ENCODE data around the gene KRT37. TPM values are rescaled to one million over a fixed set of nuclear protein-coding genes. Genes with fewer than 3 reads are reported as not detected.
A peak's percentile ranks its signal among the peaks of the same experiment; 100 is the strongest.

Gene KRT37
- total RNA-seq, 1 donor from 2014 or later = not detected

DNA sequence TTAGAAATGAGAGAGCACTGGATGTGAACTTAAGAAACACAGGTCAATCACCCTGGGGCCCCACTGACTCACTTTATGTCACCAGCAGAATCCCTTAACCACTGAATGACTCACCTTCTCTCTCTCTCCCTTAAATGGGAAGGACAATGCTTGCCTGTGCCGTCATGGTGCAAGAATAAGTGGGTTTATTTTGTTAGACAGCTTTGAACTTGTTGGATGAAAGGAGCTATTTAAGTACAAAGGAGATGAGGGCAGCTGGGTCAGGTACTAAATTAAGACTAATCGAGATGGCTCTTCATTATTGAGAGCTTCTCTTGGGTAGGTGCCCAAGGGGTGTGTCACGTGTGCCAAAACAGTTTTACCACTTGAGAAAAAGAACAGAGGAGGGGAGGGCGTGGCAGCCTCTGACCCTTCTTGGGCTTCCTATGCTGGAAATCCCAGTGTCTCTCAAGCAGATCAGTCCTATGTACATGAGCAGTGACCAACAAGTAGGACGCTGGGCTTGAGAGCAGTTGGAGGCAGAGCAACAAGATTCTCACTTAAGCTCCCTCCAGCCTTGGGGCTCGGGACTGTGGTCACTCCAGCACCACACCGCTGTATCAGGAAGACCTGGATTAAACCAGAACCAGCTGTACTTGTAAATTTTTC lies 20.2 kb downstream of the KRT37 start:
- H3K4me3 ChIP-seq = no peak overlapping the region
- H3K4me1 ChIP-seq = peaks cover 37% of the 10 kb centered on the region
- peak in 1 of 2 donors; percentile 80 for TF ChIP-seq POLR2AphosphoS5 (IDR thresholded peaks at IDR 0.05; ENCODE audit: insufficient read depth in 1 of 2, low read depth in 1 of 2)
- TF ChIP-seq, protein P1, sequence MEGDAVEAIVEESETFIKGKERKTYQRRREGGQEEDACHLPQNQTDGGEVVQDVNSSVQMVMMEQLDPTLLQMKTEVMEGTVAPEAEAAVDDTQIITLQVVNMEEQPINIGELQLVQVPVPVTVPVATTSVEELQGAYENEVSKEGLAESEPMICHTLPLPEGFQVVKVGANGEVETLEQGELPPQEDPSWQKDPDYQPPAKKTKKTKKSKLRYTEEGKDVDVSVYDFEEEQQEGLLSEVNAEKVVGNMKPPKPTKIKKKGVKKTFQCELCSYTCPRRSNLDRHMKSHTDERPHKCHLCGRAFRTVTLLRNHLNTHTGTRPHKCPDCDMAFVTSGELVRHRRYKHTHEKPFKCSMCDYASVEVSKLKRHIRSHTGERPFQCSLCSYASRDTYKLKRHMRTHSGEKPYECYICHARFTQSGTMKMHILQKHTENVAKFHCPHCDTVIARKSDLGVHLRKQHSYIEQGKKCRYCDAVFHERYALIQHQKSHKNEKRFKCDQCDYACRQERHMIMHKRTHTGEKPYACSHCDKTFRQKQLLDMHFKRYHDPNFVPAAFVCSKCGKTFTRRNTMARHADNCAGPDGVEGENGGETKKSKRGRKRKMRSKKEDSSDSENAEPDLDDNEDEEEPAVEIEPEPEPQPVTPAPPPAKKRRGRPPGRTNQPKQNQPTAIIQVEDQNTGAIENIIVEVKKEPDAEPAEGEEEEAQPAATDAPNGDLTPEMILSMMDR (IDR thresholded peaks at IDR 0.05) = no peak
- peak overlapping the region; percentile 54 for H3K27ac ChIP-seq
- H3K36me3 ChIP-seq = no peaks in the 10 kb centered on the region
- H3K27me3 ChIP-seq = no peaks in the 10 kb centered on the region
- intact Hi-C loops (cut with DNase I) = no loop called here
- DNase-seq (ENCODE audit: extremely low spot score in 2 of 2) = no peak
- H3K9me3 ChIP-seq = no peaks in the 10 kb centered on the region

DNA sequence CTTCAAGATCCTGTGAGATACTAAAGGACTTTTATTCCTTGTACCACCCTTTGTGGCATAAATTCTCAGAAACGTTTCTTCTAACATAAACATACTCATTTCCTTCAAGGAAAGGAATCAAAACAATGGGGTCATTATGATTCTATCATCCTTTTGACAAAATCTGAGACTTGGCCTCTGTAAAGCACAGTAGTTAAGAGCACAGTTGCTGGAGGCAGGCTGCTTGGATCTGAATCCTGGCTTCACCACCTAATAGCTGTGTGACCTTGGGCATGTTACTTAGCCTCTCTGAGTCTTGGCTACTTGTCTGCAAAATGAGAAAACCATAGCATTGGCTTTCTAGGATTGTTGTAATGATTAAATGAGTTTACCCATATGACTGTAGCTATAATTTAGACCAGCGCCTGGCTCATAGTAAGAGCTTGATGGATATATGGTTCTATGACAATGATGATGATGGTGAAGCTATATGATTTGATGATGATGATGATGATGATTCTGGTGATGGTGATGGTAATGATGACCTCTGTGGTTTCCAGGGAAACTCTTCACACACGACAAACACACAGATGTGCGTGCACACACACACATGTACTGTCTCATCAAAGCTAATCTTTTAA lies 20.9 kb downstream of the KRT37 start:
- no peak for TF ChIP-seq POLR2A (IDR thresholded peaks at IDR 0.05)
- TF ChIP-seq, protein P1 (IDR thresholded peaks at IDR 0.05) = no peak
- TF ChIP-seq POLR2AphosphoS5 (IDR thresholded peaks at IDR 0.05; ENCODE audit: insufficient read depth in 1 of 2, low read depth in 1 of 2) = no peak
- H3K27ac ChIP-seq = peak overlapping the region; percentile 54
- H3K4me1 ChIP-seq = peaks cover 37% of the 10 kb centered on the region
- H3K36me3 ChIP-seq = no peaks in the 10 kb centered on the region
- no peak overlapping the region for H3K4me3 ChIP-seq
- intact Hi-C loops (cut with DNase I) = no loop called here
- DNase-seq (ENCODE audit: extremely low spot score in 2 of 2) = no peak
- no peaks in the 10 kb centered on the region for H3K9me3 ChIP-seq
- no peaks in the 10 kb centered on the region for H3K27me3 ChIP-seq

DNA sequence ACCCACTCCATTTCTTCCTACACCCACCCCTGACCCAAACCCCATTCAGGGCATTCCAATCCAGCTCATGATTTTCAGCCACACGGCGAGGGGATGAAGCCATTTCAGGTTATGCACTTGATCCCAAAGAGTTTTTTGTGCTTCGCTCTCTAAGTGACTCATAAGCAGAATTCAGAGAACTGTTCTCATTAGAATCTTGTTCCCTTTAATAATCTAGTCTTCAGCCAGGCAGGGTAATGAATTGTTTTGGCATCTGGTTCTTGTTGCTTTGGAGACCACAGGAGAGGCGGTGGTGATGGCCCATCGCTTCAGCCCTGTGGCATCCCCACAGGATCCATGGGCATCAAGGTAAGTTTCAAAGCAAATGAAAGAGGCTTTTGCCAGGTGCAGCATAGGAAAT lies 22.2 kb downstream of the KRT37 start:
- Histone ChIP-seq H3K27ac (no peak overlapping the region), H3K9me3 (no peaks in the 10 kb centered on the region), H3K4me3 (no peak overlapping the region), H3K36me3 (no peaks in the 10 kb centered on the region), H3K27me3 (no peaks in the 10 kb centered on the region), H3K4me1 (peaks cover 37% of the 10 kb centered on the region)
- TF ChIP-seq POLR2A (IDR thresholded peaks at IDR 0.05) = no peak
- TF ChIP-seq POLR2AphosphoS5 (IDR thresholded peaks at IDR 0.05; ENCODE audit: insufficient read depth in 1 of 2, low read depth in 1 of 2) = no peak
- TF ChIP-seq, protein P1 (IDR thresholded peaks at IDR 0.05) = no peak
- intact Hi-C loops (cut with DNase I) = no loop called here
- no peak for DNase-seq (ENCODE audit: extremely low spot score in 2 of 2)

DNA sequence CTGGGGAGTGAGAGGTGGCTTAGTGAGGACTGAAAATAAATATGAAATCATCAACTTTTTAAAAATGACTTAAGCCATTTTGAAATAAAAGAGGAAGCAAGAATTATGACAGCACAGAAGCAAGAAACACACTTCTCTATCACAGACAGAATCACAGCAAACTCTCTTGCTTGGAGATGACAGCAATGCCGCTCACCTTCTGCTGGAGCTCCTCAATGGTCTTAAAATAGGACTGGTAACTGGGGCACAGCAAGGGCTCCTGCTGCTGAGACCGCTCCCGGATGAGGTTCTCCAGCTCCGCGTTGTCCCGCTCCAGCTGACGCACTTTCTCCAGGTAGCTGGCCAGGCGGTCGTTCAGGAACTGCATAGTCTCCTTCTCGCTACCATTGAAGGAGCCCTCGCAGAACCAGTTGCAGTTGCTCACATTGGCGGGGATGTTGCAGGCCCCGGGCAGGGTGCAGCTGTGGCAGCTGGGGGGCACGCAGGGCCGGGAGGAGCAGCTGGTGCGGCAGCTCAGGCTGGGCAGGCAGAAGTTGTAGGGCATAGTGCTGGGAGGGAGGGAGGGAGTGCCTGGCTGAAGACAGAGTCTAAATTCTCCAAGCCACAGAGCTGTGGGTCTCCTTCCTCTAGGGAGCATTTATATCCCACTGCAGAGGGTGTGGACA lies 27.3 kb downstream of the KRT37 start, which contains the start of gene KRT31:
Gene KRT31 (minus strand): TSS at position 613 of the 665 bp plus-strand sequence. CDS start 69 bp downstream, at position 544.
- Histone ChIP-seq H3K36me3 (no peaks in the 10 kb centered on the region), H3K27me3 (no peaks in the 10 kb centered on the region), H3K9me3 (no peaks in the 10 kb centered on the region), H3K4me3 (no peak within 1 kb of the TSS), H3K27ac (no peak within 1 kb of the TSS), H3K4me1 (peaks cover 30% of the 10 kb centered on the region)
- no peak for DNase-seq (ENCODE audit: extremely low spot score in 2 of 2)
- TF ChIP-seq, protein P1 (IDR thresholded peaks at IDR 0.05) = no peak
- no peak for TF ChIP-seq POLR2A (IDR thresholded peaks at IDR 0.05)
- TF ChIP-seq POLR2AphosphoS5 (IDR thresholded peaks at IDR 0.05; ENCODE audit: insufficient read depth in 1 of 2, low read depth in 1 of 2) = no peak
- intact Hi-C loops (cut with DNase I) = no loop called here
